NOMO-1 treated with dmso at 0.1 percent for 144 hours (cell line): Measurements from ENCODE around the gene CABLES1.
"Not testable (repeated sequence)": the region's sequence is repeated elsewhere in the genome, so short reads cannot be mapped to it uniquely, and the experiment has no call there.

Experiments
- DNase-seq: peaks from one replicate; lab custom pipeline; 2025; ENCODE audit not compliant: unreplicated experiment; lab: John Stamatoyannopoulos, UW

The CABLES1 gene

GRCh38 chr18:23238651-23239349 lies 103.5 kb downstream of the CABLES1 start:
- no peak for DNase-seq

GRCh38 chr18:23239350-23239692 lies 104.0 kb downstream of the CABLES1 start:
- no peak for DNase-seq

- DNase-seq, result no peak
These were observed 104.8 kb downstream of the CABLES1 start for GRCh38 chr18:23239885-23240608.

- no peak for DNase-seq
These were observed 105.3 kb downstream of the CABLES1 start for GRCh38 chr18:23240609-23240930.

GRCh38 chr18:23241833-23242496 lies 106.7 kb downstream of the CABLES1 start:
- DNase-seq, result not testable (repeated sequence)

GRCh38 chr18:23243178-23243577 lies 107.9 kb downstream of the CABLES1 start:
- DNase-seq, result peak; percentile 54

GRCh38 chr18:23243816-23244215 lies 108.5 kb downstream of the CABLES1 start:
- no peak for DNase-seq

- no peak for DNase-seq
These were observed 109.1 kb downstream of the CABLES1 start for GRCh38 chr18:23244401-23244800.

GRCh38 chr18:23245461-23245860 lies 110.2 kb downstream of the CABLES1 start:
- no peak for DNase-seq

GRCh38 chr18:23247331-23247730 lies 112.0 kb downstream of the CABLES1 start:
- no peak for DNase-seq

GRCh38 chr18:23247896-23248295 lies 112.6 kb downstream of the CABLES1 start:
- no peak for DNase-seq

GRCh38 chr18:23248826-23249225 lies 113.5 kb downstream of the CABLES1 start:
- no peak for DNase-seq

GRCh38 chr18:23249348-23249747 lies 114.1 kb downstream of the CABLES1 start:
- DNase-seq, result no peak

GRCh38 chr18:23250893-23251656 lies 115.8 kb downstream of the CABLES1 start:
- peak; percentile 45 for DNase-seq

GRCh38 chr18:23253630-23254029 lies 118.3 kb downstream of the CABLES1 start:
- DNase-seq, result no peak

- DNase-seq, result no peak
These were observed 121.9 kb downstream of the CABLES1 start for GRCh38 chr18:23257137-23257536.

GRCh38 chr18:23257686-23258565 lies 122.6 kb downstream of the CABLES1 start:
- DNase-seq, result no peak

- DNase-seq, result no peak
These were observed 123.5 kb downstream of the CABLES1 start for GRCh38 chr18:23258566-23259469.
